ENCODE results near the gene MEDAG. TPM values are rescaled to one million over a fixed set of nuclear protein-coding genes. Genes with fewer than 3 reads are reported as not detected.

The MEDAG gene
- total and polyA plus RNA-seq, 8 donors, result 2.1 to 16.5 (median 3.8) TPM

DNA sequence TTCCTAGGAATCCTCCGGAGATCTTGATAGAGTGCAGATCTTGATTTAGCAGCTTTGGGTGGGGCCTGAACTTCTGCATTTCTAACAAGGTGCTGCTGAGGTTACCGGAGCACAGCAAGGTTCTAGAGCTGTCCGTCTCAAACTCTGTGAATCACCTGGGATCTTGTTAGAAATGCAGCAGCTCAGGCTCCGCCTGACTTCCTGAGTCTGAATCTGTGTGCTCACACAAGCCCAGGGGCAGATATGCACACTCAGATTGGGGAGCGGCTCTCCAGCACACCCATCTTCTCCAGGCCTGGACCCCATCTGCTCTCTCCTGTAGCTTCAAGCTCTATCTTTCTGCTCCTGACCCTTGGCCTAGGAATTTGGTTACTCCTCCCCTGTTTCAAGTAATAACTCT is 22.9 kb downstream of the MEDAG start:
- peaks cover 0 to 18% of the 10 kb centered on the region in 2 donors for H3K27me3 ChIP-seq
- H3K27ac ChIP-seq, result no peak overlapping the region
- no peak overlapping the region for H3K4me3 ChIP-seq
- intact Hi-C loops (cut with DNase I), result no loop called here
- ATAC-seq (no peak), DNase-seq (no peak)
- no peaks in the 10 kb centered on the region for H3K9me3 ChIP-seq
- TF ChIP-seq, protein P1, sequence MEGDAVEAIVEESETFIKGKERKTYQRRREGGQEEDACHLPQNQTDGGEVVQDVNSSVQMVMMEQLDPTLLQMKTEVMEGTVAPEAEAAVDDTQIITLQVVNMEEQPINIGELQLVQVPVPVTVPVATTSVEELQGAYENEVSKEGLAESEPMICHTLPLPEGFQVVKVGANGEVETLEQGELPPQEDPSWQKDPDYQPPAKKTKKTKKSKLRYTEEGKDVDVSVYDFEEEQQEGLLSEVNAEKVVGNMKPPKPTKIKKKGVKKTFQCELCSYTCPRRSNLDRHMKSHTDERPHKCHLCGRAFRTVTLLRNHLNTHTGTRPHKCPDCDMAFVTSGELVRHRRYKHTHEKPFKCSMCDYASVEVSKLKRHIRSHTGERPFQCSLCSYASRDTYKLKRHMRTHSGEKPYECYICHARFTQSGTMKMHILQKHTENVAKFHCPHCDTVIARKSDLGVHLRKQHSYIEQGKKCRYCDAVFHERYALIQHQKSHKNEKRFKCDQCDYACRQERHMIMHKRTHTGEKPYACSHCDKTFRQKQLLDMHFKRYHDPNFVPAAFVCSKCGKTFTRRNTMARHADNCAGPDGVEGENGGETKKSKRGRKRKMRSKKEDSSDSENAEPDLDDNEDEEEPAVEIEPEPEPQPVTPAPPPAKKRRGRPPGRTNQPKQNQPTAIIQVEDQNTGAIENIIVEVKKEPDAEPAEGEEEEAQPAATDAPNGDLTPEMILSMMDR (IDR thresholded peaks at IDR 0.05), result no peak
- H3K4me1 ChIP-seq, result no peaks in the 10 kb centered on the region
- no peaks in the 10 kb centered on the region for H3K36me3 ChIP-seq

DNA sequence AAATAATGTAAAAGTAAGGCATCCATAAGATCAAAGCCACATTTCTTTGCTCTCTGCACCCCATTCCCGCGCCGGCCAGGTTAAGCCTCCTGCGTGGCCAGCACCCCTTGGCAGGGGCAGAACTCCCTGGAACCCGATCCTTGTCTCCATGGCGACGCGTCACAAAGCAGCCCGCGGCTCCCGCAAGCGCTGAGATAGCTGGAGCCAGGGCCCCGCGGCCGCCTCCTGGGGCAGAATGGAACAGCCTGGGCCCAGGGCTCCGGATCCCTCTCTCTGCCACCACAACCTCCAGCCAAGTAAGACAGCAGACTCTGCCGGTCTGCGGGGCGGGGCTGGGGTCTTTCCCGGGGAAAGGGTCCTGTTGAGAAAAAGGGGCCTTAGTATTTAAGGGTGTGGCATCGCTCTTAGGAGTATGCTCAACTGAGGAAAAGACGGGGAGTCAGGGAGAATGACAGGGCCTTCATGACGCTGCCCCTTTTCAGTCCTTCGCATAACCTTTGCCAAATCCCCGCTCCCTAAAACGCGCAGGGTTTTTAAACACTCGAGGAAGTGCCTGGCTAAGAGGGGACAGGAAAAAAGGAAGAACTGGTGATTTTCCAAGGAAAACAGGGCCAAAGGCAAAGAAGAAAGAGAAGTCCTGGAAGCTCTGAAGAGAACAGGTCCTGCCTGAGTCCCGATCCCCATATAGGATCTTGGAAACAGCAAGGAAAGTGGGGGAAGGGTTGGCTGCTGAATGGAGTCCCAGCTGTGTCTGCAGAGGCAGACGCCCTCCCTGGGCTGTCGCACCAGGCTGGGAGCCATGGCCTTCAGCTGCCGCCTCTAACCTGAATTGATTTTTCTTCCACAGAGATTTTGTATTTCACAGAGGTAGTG is 26.6 kb downstream of the MEDAG start, which contains the start of gene TEX26:
TEX26 (plus strand) TSS at position 176 of the 873 bp plus-strand sequence; CDS start at position 236, 60 bp downstream.
- peak in 3 of 4 donors; percentile 29 to 76 (median 54) for DNase-seq
- Histone ChIP-seq H3K4me1 (no peaks in the 10 kb centered on the region), H3K9me3 (no peaks in the 10 kb centered on the region), H3K27me3 (peaks cover 0 to 27% of the 10 kb centered on the region in 2 donors), H3K4me3 (no peak within 1 kb of the TSS), H3K27ac (no peak within 1 kb of the TSS), H3K36me3 (no peaks in the 10 kb centered on the region)
- intact Hi-C loops (cut with DNase I), result no loop called here
- peak; percentile 34 for ATAC-seq
- TF ChIP-seq, protein P1 (IDR thresholded peaks at IDR 0.05), result no peak

GRCh38 chr13:30933354-30933670 is 27.2 kb downstream of the MEDAG start:
- H3K4me1 ChIP-seq, result no peaks in the 10 kb centered on the region
- H3K27ac ChIP-seq, result no peak overlapping the region
- no peaks in the 10 kb centered on the region for H3K9me3 ChIP-seq
- no peak overlapping the region for H3K4me3 ChIP-seq
- DNase-seq, result no peak
- TF ChIP-seq, protein P1 (IDR thresholded peaks at IDR 0.05), result no peak
- intact Hi-C loops (cut with DNase I), result no loop called here
- peaks cover 0 to 27% of the 10 kb centered on the region in 2 donors for H3K27me3 ChIP-seq
- no peaks in the 10 kb centered on the region for H3K36me3 ChIP-seq
- no peak for ATAC-seq

DNA sequence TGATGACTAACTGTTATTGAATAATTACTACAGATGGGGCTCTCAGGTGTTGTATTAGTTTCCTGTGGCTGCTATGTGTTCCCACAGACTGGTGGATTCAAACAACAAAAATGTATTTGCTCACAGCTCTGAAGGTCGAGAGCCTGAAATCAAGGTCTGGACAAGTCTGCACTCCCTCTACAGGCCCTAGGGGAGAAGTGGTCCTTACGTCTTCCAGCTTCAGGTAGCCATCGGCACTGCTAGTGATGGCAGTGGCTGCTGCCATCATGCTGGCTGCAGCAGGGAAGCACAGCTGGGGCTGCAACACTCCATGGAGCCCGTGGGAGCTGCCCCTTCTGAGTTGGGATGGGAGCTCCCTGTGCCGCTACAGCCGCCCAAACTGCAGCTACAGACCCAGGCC is 28.3 kb downstream of the MEDAG start:
- H3K27ac ChIP-seq, result no peak overlapping the region
- H3K4me3 ChIP-seq, result no peak overlapping the region
- ATAC-seq, result no peak
- peaks cover 0 to 27% of the 10 kb centered on the region in 2 donors for H3K27me3 ChIP-seq
- no peak for DNase-seq
- TF ChIP-seq, protein P1 (IDR thresholded peaks at IDR 0.05), result no peak
- no peaks in the 10 kb centered on the region for H3K4me1 ChIP-seq
- H3K9me3 ChIP-seq, result no peaks in the 10 kb centered on the region
- intact Hi-C loops (cut with DNase I), result no loop called here
- no peaks in the 10 kb centered on the region for H3K36me3 ChIP-seq

DNA sequence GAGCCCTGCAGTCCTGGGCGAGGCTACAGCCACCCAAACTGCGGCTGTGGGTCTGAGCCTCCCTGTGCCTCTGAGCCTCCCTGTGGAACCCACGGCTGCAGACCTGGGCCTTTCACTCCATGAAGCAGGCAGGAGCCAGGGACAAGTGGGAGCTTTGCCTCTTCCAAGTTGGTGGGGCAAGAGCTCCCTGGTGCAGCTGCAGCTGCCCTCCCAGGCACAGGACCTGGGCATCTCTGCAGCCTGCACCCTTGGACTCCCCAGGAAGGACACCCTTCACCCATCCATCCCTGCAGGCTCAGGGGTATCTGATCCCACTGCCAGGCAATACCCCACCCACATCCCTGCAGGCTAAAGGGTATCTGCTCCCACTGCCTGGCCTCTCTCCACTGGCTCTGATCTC is 28.7 kb downstream of the MEDAG start:
- H3K4me3 ChIP-seq, result no peak overlapping the region
- TF ChIP-seq, protein P1 (IDR thresholded peaks at IDR 0.05), result no peak
- ATAC-seq (no peak), DNase-seq (no peak)
- H3K27ac ChIP-seq, result no peak overlapping the region
- peaks cover 0 to 27% of the 10 kb centered on the region in 2 donors for H3K27me3 ChIP-seq
- no peaks in the 10 kb centered on the region for H3K9me3 ChIP-seq
- no peaks in the 10 kb centered on the region for H3K4me1 ChIP-seq
- intact Hi-C loops (cut with DNase I), result no loop called here
- no peaks in the 10 kb centered on the region for H3K36me3 ChIP-seq
